Measurements from ENCODE around the gene LENG1.

GRCh38 chr19:54169149-54169740, 9.7 kb upstream of the LENG1 start:
- TF ChIP-seq EZH2phosphoT487 (IDR thresholded peaks at IDR 0.05; ENCODE audit: insufficient read depth, low read depth) (no peak), EZH2 (IDR thresholded peaks at IDR 0.05; ENCODE audit: insufficient read depth, poor library complexity, severe bottlenecking) (no peak)

Measured in GM23248 (cell line).